MM.1S (cell line): Measurements from ENCODE around the gene LRRC74B.

Source experiments
- CTCF ChIP-seq: fragments of 300-600 bp; sonication (generic); IDR thresholded peaks from 2 replicates; pipeline ENCODE4 v1.5.1; 2016; ENCODE audit warnings: antibody characterized with exemption, low read length, mixed read lengths
- EZH2phosphoT487 ChIP-seq: fragments of 300-600 bp; sonication (generic); IDR thresholded peaks from 2 replicates; pipeline ENCODE4 v1.6.1; 2018; ENCODE audit warnings: antibody characterized with exemption, low read length

- TF ChIP-seq EZH2phosphoT487 (no peak), CTCF (no peak)
Observed at GRCh38 chr22:21078916-21079315, 33.2 kb downstream of the LRRC74B start.
